Activated CD8-positive, alpha-beta memory T cell treated with anti-CD3 and anti-CD28 coated beads, Interleukin-2, amount 10 ng/mL, durations not matched to agents 7 days and 5 days (primary cell): ENCODE results near the gene DPH1. TPM values are rescaled to one million over a fixed set of nuclear protein-coding genes. Genes with fewer than 3 reads are reported as not detected.
"Not testable (repeated sequence)": the region's sequence is repeated elsewhere in the genome, so short reads cannot be mapped to it uniquely, and the experiment has no call there.

Source experiments
- ATAC-seq: fragments of 150-1000 bp; cut with Tn5 transposase; one replicate; pipeline ENCODE4 v1.10.0; 2021; ENCODE audit warnings: moderate library complexity
- CTCF ChIA-PET: fragments of 350-600 bp; sonication (Branson Sonifier 250); formaldehyde crosslinking; loops from one replicate; lab custom pipeline; 2021; ENCODE audit warnings: antibody characterized with exemption; lab: Charles Lee
- DNase-seq: peaks from one replicate; pipeline ENCODE4 v3.0.0-alpha.2; 2020
- H3K27ac Mint-ChIP-seq: one replicate; pipeline ENCODE4 v1.8.0; 2021; ENCODE audit warnings: mild to moderate bottlenecking, mixed read lengths
- H3K27me3 Mint-ChIP-seq: one replicate; pipeline ENCODE4 v1.8.0; 2021; ENCODE audit warnings: mixed read lengths
- H3K36me3 Mint-ChIP-seq: one replicate; pipeline ENCODE4 v1.8.0; 2021; ENCODE audit warnings: mild to moderate bottlenecking, mixed read lengths
- H3K4me1 Mint-ChIP-seq: one replicate; pipeline ENCODE4 v1.8.0; 2021; ENCODE audit warnings: mixed read lengths
- H3K4me3 Mint-ChIP-seq: one replicate; pipeline ENCODE4 v1.8.0; 2021; ENCODE audit warnings: mild to moderate bottlenecking, moderate library complexity, mixed read lengths
- H3K9me3 Mint-ChIP-seq: one replicate; pipeline ENCODE4 v1.8.0; 2022; ENCODE audit warnings: low read depth, mixed read lengths
- total RNA-seq, 2 experiments: library from RNA; stranded (reverse); gene quantifications; one replicate each; pipeline ENCODE4 v1.2.3, GENCODE V29; 2021

DPH1 gene
- total RNA-seq, 2 experiments from 2014 or later, result 29.2 to 37.5 TPM

- ATAC-seq (no peak), DNase-seq (no peak)
- H3K9me3 Mint-ChIP-seq, result no peaks in the 10 kb centered on the region
- no peak overlapping the region for H3K27ac Mint-ChIP-seq
- CTCF ChIA-PET, result interaction anchor here (1.0 kb wide), 1 partner anchor 86 kb away, joined by 3 read pairs; no protein-coding TSS in a partner anchor
- H3K27me3 Mint-ChIP-seq, result peaks cover 27% of the 10 kb centered on the region
- H3K4me3 Mint-ChIP-seq, result no peak overlapping the region
- H3K36me3 Mint-ChIP-seq, result no peaks in the 10 kb centered on the region
- H3K4me1 Mint-ChIP-seq, result no peaks in the 10 kb centered on the region
Observed at GRCh38 chr17:1997289-1997926, 32.5 kb upstream of the DPH1 start.

GRCh38 chr17:1997927-1998742 lies 31.8 kb upstream of the DPH1 start:
- H3K9me3 Mint-ChIP-seq, result no peaks in the 10 kb centered on the region
- peak; percentile 47 for ATAC-seq
- no peak overlapping the region for H3K27ac Mint-ChIP-seq
- CTCF ChIA-PET, result interaction anchor here (1.0 kb wide), 1 partner anchor 87 kb away, joined by 3 read pairs; no protein-coding TSS in a partner anchor
- no peak overlapping the region for H3K4me3 Mint-ChIP-seq
- peaks cover 27% of the 10 kb centered on the region for H3K27me3 Mint-ChIP-seq
- no peaks in the 10 kb centered on the region for H3K36me3 Mint-ChIP-seq
- DNase-seq, result no peak
- H3K4me1 Mint-ChIP-seq, result no peaks in the 10 kb centered on the region

GRCh38 chr17:1999557-2000251 lies 30.2 kb upstream of the DPH1 start:
- Mint-ChIP-seq H3K36me3 (no peaks in the 10 kb centered on the region), H3K4me3 (no peak overlapping the region), H3K27me3 (peaks cover 27% of the 10 kb centered on the region), H3K4me1 (no peaks in the 10 kb centered on the region), H3K9me3 (no peaks in the 10 kb centered on the region), H3K27ac (no peak overlapping the region)
- CTCF ChIA-PET, result no interaction called here
- ATAC-seq (no peak), DNase-seq (no peak)

GRCh38 chr17:2002767-2003329 lies 27.1 kb upstream of the DPH1 start:
- H3K4me3 Mint-ChIP-seq, result no peak overlapping the region

DNA sequence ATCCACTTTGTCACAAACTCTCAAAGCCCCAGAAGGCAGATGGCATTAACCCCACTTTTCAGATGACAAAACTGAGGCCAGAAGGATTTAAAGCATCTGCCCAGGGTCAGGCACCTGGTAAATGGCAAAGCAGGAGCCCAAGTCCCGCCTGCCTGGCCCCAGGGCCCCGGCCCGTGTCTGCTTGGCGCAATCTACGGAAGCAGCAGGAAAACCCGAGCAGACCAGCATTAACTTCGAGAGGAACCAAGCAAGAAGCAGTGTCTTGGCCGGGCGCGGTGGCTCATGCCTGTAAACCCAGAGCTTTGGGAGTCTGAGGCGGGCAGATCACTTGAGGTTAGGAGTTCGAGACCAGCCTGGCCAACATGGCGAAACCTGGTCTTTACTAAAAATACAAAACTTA lies 26.4 kb upstream of the DPH1 start:
- no peak for DNase-seq
- Mint-ChIP-seq H3K4me1 (no peaks in the 10 kb centered on the region), H3K27me3 (peaks cover 10% of the 10 kb centered on the region), H3K4me3 (no peak overlapping the region), H3K36me3 (no peaks in the 10 kb centered on the region), H3K27ac (no peak overlapping the region), H3K9me3 (no peaks in the 10 kb centered on the region)
- no peak for ATAC-seq
- CTCF ChIA-PET, result no interaction called here

More at GRCh38 chr17:2002767-2003329, 27.1 kb upstream of the DPH1 start:
- ATAC-seq (no peak), DNase-seq (no peak)
- Mint-ChIP-seq H3K36me3 (no peaks in the 10 kb centered on the region), H3K9me3 (no peaks in the 10 kb centered on the region), H3K27ac (no peak overlapping the region), H3K4me1 (no peaks in the 10 kb centered on the region), H3K27me3 (peaks cover 10% of the 10 kb centered on the region)
- CTCF ChIA-PET, result no interaction called here

DNA sequence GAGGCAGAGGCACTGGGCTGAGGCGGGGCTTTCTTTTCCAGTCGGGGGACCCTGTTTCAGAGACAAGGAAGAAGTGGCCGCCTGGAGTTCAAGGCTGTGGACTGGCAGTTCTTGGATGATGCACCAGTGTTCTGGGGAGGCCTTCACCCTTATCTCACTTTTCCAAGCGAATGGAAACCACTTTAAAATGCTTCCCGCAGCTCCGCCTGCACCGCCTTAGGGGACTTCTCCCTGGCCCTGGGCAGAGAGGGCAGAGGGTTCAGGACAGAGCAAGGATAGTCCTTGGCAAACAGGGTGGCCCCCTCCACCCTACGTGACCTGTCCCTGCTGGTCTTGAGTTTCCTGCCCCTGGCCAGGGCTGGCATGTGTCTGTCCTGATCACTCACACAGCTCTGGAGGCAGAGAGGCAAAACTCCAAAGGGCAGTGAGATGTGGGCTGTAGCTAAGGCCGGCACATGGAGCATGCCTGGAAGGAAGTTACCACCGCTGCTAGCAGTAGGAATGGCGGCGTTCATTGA lies 25.5 kb upstream of the DPH1 start:
- Mint-ChIP-seq H3K36me3 (no peaks in the 10 kb centered on the region), H3K27me3 (peaks cover 2% of the 10 kb centered on the region), H3K9me3 (no peaks in the 10 kb centered on the region), H3K4me1 (no peaks in the 10 kb centered on the region), H3K27ac (no peak overlapping the region), H3K4me3 (no peak overlapping the region)
- no peak for ATAC-seq
- no peak for DNase-seq
- CTCF ChIA-PET, result no interaction called here

GRCh38 chr17:2008332-2009126 lies 21.4 kb upstream of the DPH1 start:
- H3K4me1 Mint-ChIP-seq, result no peaks in the 10 kb centered on the region
- H3K27ac Mint-ChIP-seq, result no peak overlapping the region
- no peaks in the 10 kb centered on the region for H3K9me3 Mint-ChIP-seq
- CTCF ChIA-PET, result no interaction called here
- no peak overlapping the region for H3K4me3 Mint-ChIP-seq
- DNase-seq (no peak), ATAC-seq (no peak)
- H3K27me3 Mint-ChIP-seq, result peaks cover 2% of the 10 kb centered on the region
- no peaks in the 10 kb centered on the region for H3K36me3 Mint-ChIP-seq

- DNase-seq (no peak), ATAC-seq (no peak)
- Mint-ChIP-seq H3K27ac (no peak overlapping the region), H3K27me3 (peaks cover 2% of the 10 kb centered on the region), H3K36me3 (no peaks in the 10 kb centered on the region), H3K4me1 (no peaks in the 10 kb centered on the region), H3K4me3 (no peak overlapping the region), H3K9me3 (no peaks in the 10 kb centered on the region)
- CTCF ChIA-PET, result interaction anchor here (0.7 kb wide), 1 partner anchor 32 kb away, joined by 3 read pairs; the partner anchor contains the start of gene OVCA2
Observed at GRCh38 chr17:2009737-2010136, 20.2 kb upstream of the DPH1 start.

GRCh38 chr17:2011411-2012371 lies 18.3 kb upstream of the DPH1 start:
- no peak for ATAC-seq

DNA sequence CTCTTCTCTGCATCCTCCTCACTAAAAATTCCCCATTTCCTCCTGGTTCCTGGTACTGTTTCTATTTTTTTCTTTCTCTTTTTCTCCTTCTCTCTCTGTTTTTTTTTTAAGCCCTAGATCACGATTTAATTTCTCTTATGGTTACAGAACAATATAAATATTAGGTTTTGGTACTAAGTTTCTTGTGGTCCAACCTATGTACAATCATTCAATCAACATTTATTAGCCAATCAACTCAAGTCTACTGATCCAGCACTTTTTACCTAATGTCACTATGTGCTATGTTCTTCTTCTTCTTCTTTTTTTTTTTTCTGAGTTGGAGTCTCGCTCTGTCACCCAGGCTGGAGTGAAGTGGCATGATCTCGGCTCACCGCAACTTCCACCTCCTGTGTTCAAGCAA lies 17.5 kb upstream of the DPH1 start:
- H3K27me3 Mint-ChIP-seq, result peaks cover 2% of the 10 kb centered on the region
- no peaks in the 10 kb centered on the region for H3K36me3 Mint-ChIP-seq
- H3K4me1 Mint-ChIP-seq, result no peaks in the 10 kb centered on the region
- CTCF ChIA-PET, result no interaction called here
- DNase-seq (no peak), ATAC-seq (no peak)
- H3K4me3 Mint-ChIP-seq, result no peak overlapping the region
- H3K27ac Mint-ChIP-seq, result no peak overlapping the region
- H3K9me3 Mint-ChIP-seq, result no peaks in the 10 kb centered on the region

More at GRCh38 chr17:2011411-2012371, 18.3 kb upstream of the DPH1 start:
- H3K36me3 Mint-ChIP-seq, result no peaks in the 10 kb centered on the region
- DNase-seq, result no peak
- peaks cover 2% of the 10 kb centered on the region for H3K27me3 Mint-ChIP-seq
- no peak overlapping the region for H3K27ac Mint-ChIP-seq
- H3K4me1 Mint-ChIP-seq, result no peaks in the 10 kb centered on the region
- CTCF ChIA-PET, result no interaction called here
- no peak overlapping the region for H3K4me3 Mint-ChIP-seq
- no peaks in the 10 kb centered on the region for H3K9me3 Mint-ChIP-seq

DNA sequence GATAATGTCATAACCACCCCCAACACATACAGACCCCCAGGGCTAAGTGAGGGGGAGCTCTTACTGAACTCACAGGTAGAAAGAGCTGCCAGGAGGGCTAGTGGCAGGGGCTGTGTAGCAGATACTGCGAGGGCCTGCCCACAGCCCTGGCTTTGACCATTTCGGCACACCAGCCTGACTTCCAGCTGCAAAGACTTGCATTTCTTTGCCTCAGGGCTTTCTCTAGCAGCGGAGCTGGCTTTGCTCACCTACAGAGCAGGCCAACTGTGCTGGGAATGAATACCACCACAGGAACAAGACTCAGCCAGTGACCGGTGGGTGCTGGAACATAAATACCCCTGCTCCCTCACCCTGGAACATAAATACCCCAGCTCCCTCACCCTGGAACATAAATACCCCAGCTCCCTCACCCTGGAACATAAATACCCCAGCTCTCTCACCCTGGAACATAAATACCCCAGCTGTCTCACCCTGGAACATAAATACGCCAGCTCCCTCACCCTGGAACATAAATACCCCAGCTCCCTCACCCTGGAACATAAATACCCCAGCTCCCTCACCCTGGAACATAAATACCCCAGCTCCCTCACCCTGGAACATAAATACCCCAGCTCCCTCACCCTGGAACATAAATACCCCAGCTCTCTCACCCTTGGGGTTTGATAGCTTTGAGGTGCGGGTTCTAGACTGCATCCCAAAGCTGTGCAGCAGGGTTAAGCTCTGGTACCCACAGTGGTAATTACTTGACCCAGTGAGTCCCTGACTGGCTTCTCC lies 16.5 kb upstream of the DPH1 start:
- ATAC-seq, H3K36me3 Mint-ChIP-seq, H3K4me3 Mint-ChIP-seq, H3K9me3 Mint-ChIP-seq, H3K27ac Mint-ChIP-seq, H3K4me1 Mint-ChIP-seq, H3K27me3 Mint-ChIP-seq, DNase-seq: not testable (repeated sequence)
- CTCF ChIA-PET, result interaction anchor here (1.0 kb wide), 1 partner anchor 12 kb away, joined by 4 read pairs; the partner anchor contains the start of gene RTN4RL1
